ENCODE measurements around the gene CMTM8. TPM values are rescaled to one million over a fixed set of nuclear protein-coding genes. Genes with fewer than 3 reads are reported as not detected.

Gene CMTM8
- total RNA-seq, 1 experiment from 2014 or later = 9.0 TPM

GRCh38 chr3:32403663-32404062 is 165.2 kb downstream of the CMTM8 start (continued):
- TF ChIP-seq FOXJ3 (CRISPR knock-in tag; IDR thresholded peaks at IDR 0.05; ENCODE audit: borderline replicate concordance) (no peak), JUN (CRISPR knock-in tag; IDR thresholded peaks at IDR 0.05) (no peak), FOXK1 (CRISPR knock-in tag; IDR thresholded peaks at IDR 0.05) (no peak), OVOL2 (CRISPR knock-in tag; IDR thresholded peaks at IDR 0.05; ENCODE audit: borderline replicate concordance) (no peak), SMAD3 (CRISPR knock-in tag; IDR thresholded peaks at IDR 0.05; ENCODE audit: borderline replicate concordance) (no peak)
- TF ChIP-seq, protein P1, sequence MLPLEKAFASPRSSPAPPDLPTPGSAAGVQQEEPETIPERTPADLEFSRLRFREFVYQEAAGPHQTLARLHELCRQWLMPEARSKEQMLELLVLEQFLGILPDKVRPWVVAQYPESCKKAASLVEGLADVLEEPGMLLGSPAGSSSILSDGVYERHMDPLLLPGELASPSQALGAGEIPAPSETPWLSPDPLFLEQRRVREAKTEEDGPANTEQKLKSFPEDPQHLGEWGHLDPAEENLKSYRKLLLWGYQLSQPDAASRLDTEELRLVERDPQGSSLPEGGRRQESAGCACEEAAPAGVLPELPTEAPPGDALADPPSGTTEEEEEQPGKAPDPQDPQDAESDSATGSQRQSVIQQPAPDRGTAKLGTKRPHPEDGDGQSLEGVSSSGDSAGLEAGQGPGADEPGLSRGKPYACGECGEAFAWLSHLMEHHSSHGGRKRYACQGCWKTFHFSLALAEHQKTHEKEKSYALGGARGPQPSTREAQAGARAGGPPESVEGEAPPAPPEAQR (CRISPR knock-in tag; IDR thresholded peaks at IDR 0.05) = no peak

GRCh38 chr3:32404714-32405113 is 166.2 kb downstream of the CMTM8 start:
- CTCF ChIA-PET = interaction anchor here (1.0 kb wide), 1 partner anchor 63 kb away, joined by 3 read pairs; no protein-coding TSS in a partner anchor
- Mint-ChIP-seq H3K36me3 (peaks cover 11% of the 10 kb centered on the region), H3K4me3 (no peak overlapping the region), H3K27ac (no peak overlapping the region), H3K4me1 (peaks cover 48% of the 10 kb centered on the region), H3K27me3 (ENCODE audit: low read depth) (no peaks in the 10 kb centered on the region), H3K9me3 (peaks cover 7% of the 10 kb centered on the region; the same call in 1 of the 2 replicates)
- ATAC-seq (no peak), DNase-seq (ENCODE audit: low spot score) (no peak)
- POLR2A ChIA-PET = interaction anchor here (0.7 kb wide), 1 partner anchor 380 kb away, joined by 3 read pairs; no protein-coding TSS in a partner anchor
- no peak for TF ChIP-seq ATF6 (CRISPR knock-in tag; IDR thresholded peaks at IDR 0.05)
- TF ChIP-seq USF1 (CRISPR knock-in tag; IDR thresholded peaks at IDR 0.05) = no peak
- TF ChIP-seq ZNF281 (CRISPR knock-in tag; IDR thresholded peaks at IDR 0.05) = no peak
- no peak for TF ChIP-seq TCF7 (CRISPR knock-in tag; IDR thresholded peaks at IDR 0.05; ENCODE audit: low read depth)
- TF ChIP-seq, protein P2, sequence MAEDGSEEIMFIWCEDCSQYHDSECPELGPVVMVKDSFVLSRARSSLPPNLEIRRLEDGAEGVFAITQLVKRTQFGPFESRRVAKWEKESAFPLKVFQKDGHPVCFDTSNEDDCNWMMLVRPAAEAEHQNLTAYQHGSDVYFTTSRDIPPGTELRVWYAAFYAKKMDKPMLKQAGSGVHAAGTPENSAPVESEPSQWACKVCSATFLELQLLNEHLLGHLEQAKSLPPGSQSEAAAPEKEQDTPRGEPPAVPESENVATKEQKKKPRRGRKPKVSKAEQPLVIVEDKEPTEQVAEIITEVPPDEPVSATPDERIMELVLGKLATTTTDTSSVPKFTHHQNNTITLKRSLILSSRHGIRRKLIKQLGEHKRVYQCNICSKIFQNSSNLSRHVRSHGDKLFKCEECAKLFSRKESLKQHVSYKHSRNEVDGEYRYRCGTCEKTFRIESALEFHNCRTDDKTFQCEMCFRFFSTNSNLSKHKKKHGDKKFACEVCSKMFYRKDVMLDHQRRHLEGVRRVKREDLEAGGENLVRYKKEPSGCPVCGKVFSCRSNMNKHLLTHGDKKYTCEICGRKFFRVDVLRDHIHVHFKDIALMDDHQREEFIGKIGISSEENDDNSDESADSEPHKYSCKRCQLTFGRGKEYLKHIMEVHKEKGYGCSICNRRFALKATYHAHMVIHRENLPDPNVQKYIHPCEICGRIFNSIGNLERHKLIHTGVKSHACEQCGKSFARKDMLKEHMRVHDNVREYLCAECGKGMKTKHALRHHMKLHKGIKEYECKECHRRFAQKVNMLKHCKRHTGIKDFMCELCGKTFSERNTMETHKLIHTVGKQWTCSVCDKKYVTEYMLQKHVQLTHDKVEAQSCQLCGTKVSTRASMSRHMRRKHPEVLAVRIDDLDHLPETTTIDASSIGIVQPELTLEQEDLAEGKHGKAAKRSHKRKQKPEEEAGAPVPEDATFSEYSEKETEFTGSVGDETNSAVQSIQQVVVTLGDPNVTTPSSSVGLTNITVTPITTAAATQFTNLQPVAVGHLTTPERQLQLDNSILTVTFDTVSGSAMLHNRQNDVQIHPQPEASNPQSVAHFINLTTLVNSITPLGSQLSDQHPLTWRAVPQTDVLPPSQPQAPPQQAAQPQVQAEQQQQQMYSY (CRISPR knock-in tag; IDR thresholded peaks at IDR 0.05) = no peak
- TF ChIP-seq, protein P3, sequence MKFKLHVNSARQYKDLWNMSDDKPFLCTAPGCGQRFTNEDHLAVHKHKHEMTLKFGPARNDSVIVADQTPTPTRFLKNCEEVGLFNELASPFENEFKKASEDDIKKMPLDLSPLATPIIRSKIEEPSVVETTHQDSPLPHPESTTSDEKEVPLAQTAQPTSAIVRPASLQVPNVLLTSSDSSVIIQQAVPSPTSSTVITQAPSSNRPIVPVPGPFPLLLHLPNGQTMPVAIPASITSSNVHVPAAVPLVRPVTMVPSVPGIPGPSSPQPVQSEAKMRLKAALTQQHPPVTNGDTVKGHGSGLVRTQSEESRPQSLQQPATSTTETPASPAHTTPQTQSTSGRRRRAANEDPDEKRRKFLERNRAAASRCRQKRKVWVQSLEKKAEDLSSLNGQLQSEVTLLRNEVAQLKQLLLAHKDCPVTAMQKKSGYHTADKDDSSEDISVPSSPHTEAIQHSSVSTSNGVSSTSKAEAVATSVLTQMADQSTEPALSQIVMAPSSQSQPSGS (CRISPR knock-in tag; IDR thresholded peaks at IDR 0.05; ENCODE audit: borderline replicate concordance, low read depth) = no peak
- no peak for TF ChIP-seq ZNF232 (CRISPR knock-in tag; IDR thresholded peaks at IDR 0.05)
- TF ChIP-seq, protein P4, sequence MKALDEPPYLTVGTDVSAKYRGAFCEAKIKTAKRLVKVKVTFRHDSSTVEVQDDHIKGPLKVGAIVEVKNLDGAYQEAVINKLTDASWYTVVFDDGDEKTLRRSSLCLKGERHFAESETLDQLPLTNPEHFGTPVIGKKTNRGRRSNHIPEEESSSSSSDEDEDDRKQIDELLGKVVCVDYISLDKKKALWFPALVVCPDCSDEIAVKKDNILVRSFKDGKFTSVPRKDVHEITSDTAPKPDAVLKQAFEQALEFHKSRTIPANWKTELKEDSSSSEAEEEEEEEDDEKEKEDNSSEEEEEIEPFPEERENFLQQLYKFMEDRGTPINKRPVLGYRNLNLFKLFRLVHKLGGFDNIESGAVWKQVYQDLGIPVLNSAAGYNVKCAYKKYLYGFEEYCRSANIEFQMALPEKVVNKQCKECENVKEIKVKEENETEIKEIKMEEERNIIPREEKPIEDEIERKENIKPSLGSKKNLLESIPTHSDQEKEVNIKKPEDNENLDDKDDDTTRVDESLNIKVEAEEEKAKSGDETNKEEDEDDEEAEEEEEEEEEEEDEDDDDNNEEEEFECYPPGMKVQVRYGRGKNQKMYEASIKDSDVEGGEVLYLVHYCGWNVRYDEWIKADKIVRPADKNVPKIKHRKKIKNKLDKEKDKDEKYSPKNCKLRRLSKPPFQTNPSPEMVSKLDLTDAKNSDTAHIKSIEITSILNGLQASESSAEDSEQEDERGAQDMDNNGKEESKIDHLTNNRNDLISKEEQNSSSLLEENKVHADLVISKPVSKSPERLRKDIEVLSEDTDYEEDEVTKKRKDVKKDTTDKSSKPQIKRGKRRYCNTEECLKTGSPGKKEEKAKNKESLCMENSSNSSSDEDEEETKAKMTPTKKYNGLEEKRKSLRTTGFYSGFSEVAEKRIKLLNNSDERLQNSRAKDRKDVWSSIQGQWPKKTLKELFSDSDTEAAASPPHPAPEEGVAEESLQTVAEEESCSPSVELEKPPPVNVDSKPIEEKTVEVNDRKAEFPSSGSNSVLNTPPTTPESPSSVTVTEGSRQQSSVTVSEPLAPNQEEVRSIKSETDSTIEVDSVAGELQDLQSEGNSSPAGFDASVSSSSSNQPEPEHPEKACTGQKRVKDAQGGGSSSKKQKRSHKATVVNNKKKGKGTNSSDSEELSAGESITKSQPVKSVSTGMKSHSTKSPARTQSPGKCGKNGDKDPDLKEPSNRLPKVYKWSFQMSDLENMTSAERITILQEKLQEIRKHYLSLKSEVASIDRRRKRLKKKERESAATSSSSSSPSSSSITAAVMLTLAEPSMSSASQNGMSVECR (CRISPR knock-in tag; IDR thresholded peaks at IDR 0.05; ENCODE audit: borderline replicate concordance) = no peak
- no peak for TF ChIP-seq GRHL2 (CRISPR knock-in tag; IDR thresholded peaks at IDR 0.05; ENCODE audit: insufficient replicate concordance, severe bottlenecking)
- TF ChIP-seq CBFB (CRISPR knock-in tag; IDR thresholded peaks at IDR 0.05; ENCODE audit: low read depth) = no peak
- no peak for TF ChIP-seq NFE2L1 (CRISPR knock-in tag; IDR thresholded peaks at IDR 0.05)
